ENCODE results near the gene ARFGAP3. TPM values are rescaled to one million over a fixed set of nuclear protein-coding genes. Genes with fewer than 3 reads are reported as not detected.

Gene ARFGAP3
- total and polyA plus RNA-seq, 4 donors: 25.8 to 42.9 (median 42.3) TPM

DNA sequence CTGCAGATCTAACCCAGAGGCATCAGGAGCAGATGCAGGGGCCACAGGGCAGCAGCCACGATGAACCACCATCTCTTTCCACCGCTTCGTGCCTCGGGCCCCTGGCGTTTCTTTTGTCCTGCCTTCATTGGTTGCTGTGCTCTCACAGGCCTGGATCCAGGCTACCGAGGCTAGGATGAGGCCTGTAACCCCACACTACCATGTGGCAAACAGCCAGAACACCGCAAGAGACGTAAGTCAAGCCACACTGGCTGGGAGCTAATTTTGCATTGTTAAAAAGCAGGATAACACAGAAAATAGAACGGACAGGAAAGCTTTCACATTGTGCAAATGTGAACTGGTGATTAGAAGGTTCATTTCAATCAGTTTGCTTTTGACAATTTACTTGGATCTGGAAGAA is 15.7 kb upstream of the ARFGAP3 start:
- DNase-seq: no peak
- Histone ChIP-seq H3K27me3 (ENCODE audit: control insufficient read depth in 3 of 3, insufficient read depth in 3 of 3, low read length in 2 of 3) (no peaks in the 10 kb centered on the region), H3K9ac (ENCODE audit: insufficient read depth in 1 of 2, low read length in 2 of 2) (no peak overlapping the region), H3K9me3 (ENCODE audit: control insufficient read depth in 4 of 4, insufficient read depth in 3 of 4, low read length in 3 of 4) (no peaks in the 10 kb centered on the region), H3K27ac (ENCODE audit: low read depth in 1 of 2, low read length in 1 of 2) (no peak overlapping the region), H3K4me3 (no peak overlapping the region), H3K36me3 (ENCODE audit: control insufficient read depth in 4 of 4, insufficient read depth in 4 of 4, low read length in 4 of 4) (peaks cover 11 to 55% (median 33%) of the 10 kb centered on the region in 4 donors), H3K4me1 (ENCODE audit: control insufficient read depth in 5 of 5, insufficient read depth in 5 of 5, low read length in 5 of 5) (no peaks in the 10 kb centered on the region)
- 83 to 89% methylated on average over 9 of the region's 9 CpGs for WGBS, 2 donors
- no peak for TF ChIP-seq CTCF (IDR thresholded peaks at IDR 0.05; ENCODE audit: control extremely low read depth, extremely low read depth)
- no peak for ATAC-seq (ENCODE audit: insufficient read depth, low FRiP score)

- Histone ChIP-seq H3K27me3 (ENCODE audit: control insufficient read depth in 3 of 3, insufficient read depth in 3 of 3, low read length in 2 of 3) (no peaks in the 10 kb centered on the region), H3K36me3 (ENCODE audit: control insufficient read depth in 4 of 4, insufficient read depth in 4 of 4, low read length in 4 of 4) (peaks cover 9 to 41% (median 25%) of the 10 kb centered on the region in 4 donors), H3K4me3 (no peak overlapping the region), H3K27ac (ENCODE audit: low read depth in 1 of 2, low read length in 1 of 2) (no peak overlapping the region), H3K9ac (ENCODE audit: insufficient read depth in 1 of 2, low read length in 2 of 2) (no peak overlapping the region), H3K9me3 (ENCODE audit: control insufficient read depth in 4 of 4, insufficient read depth in 3 of 4, low read length in 3 of 4) (no peaks in the 10 kb centered on the region), H3K4me1 (ENCODE audit: control insufficient read depth in 5 of 5, insufficient read depth in 5 of 5, low read length in 5 of 5) (no peaks in the 10 kb centered on the region)
- WGBS, 2 donors: 93 to 95% methylated on average over 30 to 31 of the region's 31 CpGs
- TF ChIP-seq CTCF (IDR thresholded peaks at IDR 0.05; ENCODE audit: control extremely low read depth, extremely low read depth): no peak
- ATAC-seq (ENCODE audit: insufficient read depth, low FRiP score): no peak
- DNase-seq: no peak
These were observed 14.3 kb upstream of the ARFGAP3 start for GRCh38 chr22:42871146-42872050.

- peaks cover 6 to 33% (median 19%) of the 10 kb centered on the region in 4 donors for H3K36me3 ChIP-seq (ENCODE audit: control insufficient read depth in 4 of 4, insufficient read depth in 4 of 4, low read length in 4 of 4)
- no peak overlapping the region for H3K4me3 ChIP-seq
- DNase-seq (no peak), ATAC-seq (ENCODE audit: insufficient read depth, low FRiP score) (no peak)
- H3K9ac ChIP-seq (ENCODE audit: insufficient read depth in 1 of 2, low read length in 2 of 2): no peak overlapping the region
- H3K27me3 ChIP-seq (ENCODE audit: control insufficient read depth in 3 of 3, insufficient read depth in 3 of 3, low read length in 2 of 3): no peaks in the 10 kb centered on the region
- H3K27ac ChIP-seq (ENCODE audit: low read depth in 1 of 2, low read length in 1 of 2): no peak overlapping the region
- H3K9me3 ChIP-seq (ENCODE audit: control insufficient read depth in 4 of 4, insufficient read depth in 3 of 4, low read length in 3 of 4): no peaks in the 10 kb centered on the region
- TF ChIP-seq CTCF (IDR thresholded peaks at IDR 0.05; ENCODE audit: control extremely low read depth, extremely low read depth): no peak
- 89 to 92% methylated on average over 33 of the region's 33 CpGs for WGBS, 2 donors
- no peaks in the 10 kb centered on the region for H3K4me1 ChIP-seq (ENCODE audit: control insufficient read depth in 5 of 5, insufficient read depth in 5 of 5, low read length in 5 of 5)
These were observed 12.9 kb upstream of the ARFGAP3 start for GRCh38 chr22:42869888-42870480.

All from lung (tissue), 12 donors.